HG02973 (cell line): Measurements from ENCODE around the gene PGAP3.
"Not testable (repeated sequence)": the region's sequence is repeated elsewhere in the genome, so short reads cannot be mapped to it uniquely, and the experiment has no call there.

Source experiments
- ATAC-seq: cut with Tn5 transposase; IDR thresholded peaks from one replicate; pipeline ENCODE4 v1.9.1; 2021; ENCODE audit warnings: moderate library complexity; ENCODE audit not compliant: unreplicated experiment

Gene PGAP3

GRCh38 chr17:39687546-39688474 lies at the start of gene PGAP3:
TSS of gene PGAP3 (minus strand) at chr17:39688057. CDS start at chr17:39688014, 43 bp downstream.
- peak; percentile 82 for ATAC-seq

- ATAC-seq: no peak
Observed at GRCh38 chr17:39737206-39737759, 49.4 kb upstream of the PGAP3 start.

GRCh38 chr17:39736319-39737165 lies 48.7 kb upstream of the PGAP3 start:
- no peak for ATAC-seq

- no peak for ATAC-seq
Observed at GRCh38 chr17:39735882-39736281, 48.0 kb upstream of the PGAP3 start.

GRCh38 chr17:39732586-39732985 lies 44.7 kb upstream of the PGAP3 start:
- ATAC-seq: no peak

GRCh38 chr17:39730095-39730921 lies 42.5 kb upstream of the PGAP3 start, which contains the start of gene MIEN1:
TSS of gene MIEN1 (minus strand) at chr17:39730532. CDS start at chr17:39730495, 37 bp downstream.
- ATAC-seq: peak; percentile 82

GRCh38 chr17:39729280-39729851 lies 41.5 kb upstream of the PGAP3 start:
- no peak for ATAC-seq

GRCh38 chr17:39727556-39727955 lies 39.7 kb upstream of the PGAP3 start:
- ATAC-seq: no peak

- no peak for ATAC-seq
Observed at GRCh38 chr17:39726617-39727016, 38.8 kb upstream of the PGAP3 start.

- not testable (repeated sequence) for ATAC-seq
Observed at GRCh38 chr17:39725923-39726322, 38.1 kb upstream of the PGAP3 start.

- no peak for ATAC-seq
Observed at GRCh38 chr17:39724731-39725130, 36.9 kb upstream of the PGAP3 start.

- no peak for ATAC-seq
Observed at GRCh38 chr17:39722965-39723848, 35.4 kb upstream of the PGAP3 start.

GRCh38 chr17:39722104-39722503 lies 34.2 kb upstream of the PGAP3 start:
- ATAC-seq: no peak

- no peak for ATAC-seq
Observed at GRCh38 chr17:39719563-39720355, 31.9 kb upstream of the PGAP3 start.

GRCh38 chr17:39717660-39718059 lies 29.8 kb upstream of the PGAP3 start:
- ATAC-seq: no peak

- ATAC-seq: no peak
Observed at GRCh38 chr17:39716879-39717536, 29.2 kb upstream of the PGAP3 start.

- no peak for ATAC-seq
Observed at GRCh38 chr17:39716073-39716818, 28.4 kb upstream of the PGAP3 start.
